Thyroid gland (tissue), 4 donors: ENCODE measurements around the gene SLC26A6.

Experiments used
- CTCF ChIP-seq, 6 experiments: fragments of 200-600 bp in 3 of 6; fragments of 450-650 bp in 3 of 6; sonication (generic) in 3 of 6; IDR thresholded peaks; one replicate each; pipeline ENCODE4 v1.5.1; 2016 to 2019; ENCODE audit warnings: antibody characterized with exemption in 6 of 6, mild to moderate bottlenecking in 2 of 6, inconsistent platforms in 1 of 6, moderate library complexity in 1 of 6
- POLR2A ChIP-seq, 2 donors: fragments of 450-650 bp; IDR thresholded peaks; one replicate each; pipeline ENCODE4 v1.6.1; 2017; ENCODE audit warnings: antibody characterized with exemption in 2 of 2, mild to moderate bottlenecking in 2 of 2, moderate library complexity in 1 of 2

DNA sequence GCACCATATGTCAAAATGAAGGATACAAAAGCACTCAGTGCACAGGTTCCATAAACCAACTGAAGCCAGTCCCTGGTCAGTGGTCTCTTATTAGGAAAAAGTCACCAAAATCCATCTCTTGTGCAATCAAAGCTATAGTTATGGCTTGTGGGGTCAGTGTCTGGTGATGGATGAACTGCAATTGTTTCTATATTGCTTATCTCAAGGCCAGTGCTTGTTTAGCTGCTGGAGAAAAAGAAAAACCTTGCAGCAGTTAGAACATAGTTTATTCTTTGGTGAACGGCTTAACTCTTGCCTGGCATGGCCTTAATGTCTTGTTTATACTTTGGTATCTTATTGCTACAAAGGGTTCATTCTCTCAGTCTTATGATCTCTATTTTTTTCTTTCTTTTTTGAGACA, 23.0 kb downstream of the SLC26A6 start:
- TF ChIP-seq CTCF (IDR thresholded peaks at IDR 0.05) (no peak), POLR2A (IDR thresholded peaks at IDR 0.05) (no peak)
